K562 (cell line): ENCODE data around the gene RUFY2. TPM values are rescaled to one million over a fixed set of nuclear protein-coding genes. Genes with fewer than 3 reads are reported as not detected.

ENCODE experiments used
- ARID1B ChIP-seq: fragments of 450-650 bp; IDR thresholded peaks from 2 replicates; pipeline ENCODE4 v1.6.1; 2016; ENCODE audit warnings: antibody characterized with exemption, mild to moderate bottlenecking, inconsistent platforms
- ETV5 ChIP-seq: sonication (generic); formaldehyde crosslinking; IDR thresholded peaks from 2 replicates; pipeline ENCODE4 v1.4.0; 2020; ENCODE audit warnings: low read depth, mild to moderate bottlenecking, missing genetic modification reagents
- GTF2A2 ChIP-seq: IDR thresholded peaks from 2 replicates; pipeline ENCODE4 v1.6.1; 2016; ENCODE audit warnings: mild to moderate bottlenecking, missing genetic modification characterization, missing compliant biosample characterization
- PHF20 ChIP-seq: fragments of 450-650 bp; IDR thresholded peaks from 2 replicates; pipeline ENCODE4 v1.6.1; 2018; ENCODE audit not compliant: partially characterized antibody
- RB1 ChIP-seq: fragments of 450-650 bp; IDR thresholded peaks from 2 replicates; pipeline ENCODE4 v1.6.1; 2017; ENCODE audit warnings: low read depth, mild to moderate bottlenecking
- SMARCA5 ChIP-seq: fragments of 450-650 bp; IDR thresholded peaks from 2 replicates; pipeline ENCODE4 v1.6.1; 2016
- SNIP1 ChIP-seq: fragments of 450-650 bp; IDR thresholded peaks from 2 replicates; pipeline ENCODE4 v1.7.1; 2017; ENCODE audit warnings: low read depth, mild to moderate bottlenecking
- ZNF707 ChIP-seq: fragments of 250-450 bp; sonication (Bioruptor Pico); conservative IDR thresholded peaks from 2 replicates; pipeline ENCODE4 v1.8.0; 2022; ENCODE audit warnings: inconsistent platforms, mild to moderate bottlenecking, moderate library complexity
- ZSCAN32 ChIP-seq: fragments of 450-650 bp; formaldehyde crosslinking; IDR thresholded peaks from 2 replicates; pipeline ENCODE4 v1.4.0; 2020; ENCODE audit warnings: mild to moderate bottlenecking, moderate library complexity
- polyA plus RNA-seq, 8 experiments: library from polyadenylated mRNA; depleted of rRNA in 4 of 8; stranded (reverse) in 5 of 8; unstranded in 3 of 8; fragments of >200 nt; fragmentation: Nextera tagmentation in 2 of 8; fragmentation: Illumina TruSeq in 1 of 8; extraction: Ambion mirVana in 2 of 8; extraction: Trizol in 1 of 8; gene quantifications; 2 replicates each; pipeline versions ENCODE4 v1.2.1 to v1.2.3, GENCODE V29; 2011 to 2014; ENCODE audit warnings: inconsistent platforms in 1 of 8, missing spikeins in 1 of 8
- total RNA-seq, 7 experiments: library from RNA; depleted of rRNA in 6 of 7; stranded (reverse); fragments of >200 nt in 6 of 7; fragmentation: Illumina TruSeq in 2 of 7; extraction: Trizol in 2 of 7; gene quantifications; 2 replicates each; pipeline versions ENCODE4 v1.2.1 to v1.2.3, GENCODE V29; 2011 to 2021; ENCODE audit warnings: low replicate concordance in 1 of 7
- TF ChIP-seq, protein P1 (sequence below): sonication (generic); formaldehyde crosslinking; IDR thresholded peaks from 2 replicates; pipeline ENCODE4 v1.8.1; 2023; ENCODE audit warnings: mild to moderate bottlenecking, missing genetic modification reagents
- TF ChIP-seq, protein P2 (sequence below): fragments of 450-650 bp; formaldehyde crosslinking; IDR thresholded peaks from 2 replicates; pipeline ENCODE4 v1.4.0; 2020; ENCODE audit warnings: mild to moderate bottlenecking, moderate library complexity
- TF ChIP-seq, protein P3 (sequence below): fragments of 450-650 bp; IDR thresholded peaks from 2 replicates; pipeline ENCODE4 v1.6.1; 2016; ENCODE audit warnings: mild to moderate bottlenecking, moderate library complexity

RUFY2 gene
- total and polyA plus RNA-seq, 9 of the 15 experiments (the other 6 are each of a cell fraction or from before 2014, with no cell fraction given) = 3.7 to 20.1 (median 12.6) TPM

DNA sequence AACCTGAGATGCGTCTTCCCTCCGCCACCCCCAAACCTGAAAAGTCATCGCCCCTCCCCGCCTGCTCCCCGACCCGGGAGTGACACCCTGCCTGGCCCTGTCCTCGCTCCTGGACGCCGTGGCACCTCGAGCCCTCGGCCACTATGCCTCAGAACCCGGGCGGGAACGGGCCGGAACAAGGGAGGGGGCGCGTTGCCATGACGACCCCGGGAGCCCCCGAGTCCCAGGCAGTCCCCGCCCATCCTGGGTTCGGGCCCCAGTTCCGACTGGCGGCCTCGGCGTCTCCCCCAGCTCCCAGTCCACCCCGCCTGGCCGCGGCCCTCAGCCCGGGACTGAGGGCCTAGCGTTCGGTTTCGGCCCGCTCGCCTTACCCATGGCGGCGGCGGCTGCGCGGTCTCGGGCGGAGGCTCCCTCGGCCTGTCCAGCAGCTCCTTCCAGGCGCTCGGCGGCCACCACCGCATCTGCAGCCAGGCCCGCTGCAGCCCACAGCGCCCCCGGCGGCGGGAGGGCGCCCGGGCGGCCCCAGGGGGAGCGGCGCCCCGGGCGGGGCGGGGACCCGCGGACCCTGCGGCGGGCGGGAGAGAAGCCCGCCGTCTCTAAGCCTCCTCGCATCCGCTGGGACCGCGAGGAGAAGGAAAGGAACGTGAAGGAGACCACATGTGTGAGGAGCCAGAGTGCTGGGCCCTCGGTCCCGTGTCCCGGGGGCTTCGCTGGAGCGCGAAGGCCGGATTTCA, at the start of gene RUFY2 (continued):
- TF ChIP-seq ZSCAN32 (CRISPR knock-in tag) = no peak
- TF ChIP-seq, protein P1, sequence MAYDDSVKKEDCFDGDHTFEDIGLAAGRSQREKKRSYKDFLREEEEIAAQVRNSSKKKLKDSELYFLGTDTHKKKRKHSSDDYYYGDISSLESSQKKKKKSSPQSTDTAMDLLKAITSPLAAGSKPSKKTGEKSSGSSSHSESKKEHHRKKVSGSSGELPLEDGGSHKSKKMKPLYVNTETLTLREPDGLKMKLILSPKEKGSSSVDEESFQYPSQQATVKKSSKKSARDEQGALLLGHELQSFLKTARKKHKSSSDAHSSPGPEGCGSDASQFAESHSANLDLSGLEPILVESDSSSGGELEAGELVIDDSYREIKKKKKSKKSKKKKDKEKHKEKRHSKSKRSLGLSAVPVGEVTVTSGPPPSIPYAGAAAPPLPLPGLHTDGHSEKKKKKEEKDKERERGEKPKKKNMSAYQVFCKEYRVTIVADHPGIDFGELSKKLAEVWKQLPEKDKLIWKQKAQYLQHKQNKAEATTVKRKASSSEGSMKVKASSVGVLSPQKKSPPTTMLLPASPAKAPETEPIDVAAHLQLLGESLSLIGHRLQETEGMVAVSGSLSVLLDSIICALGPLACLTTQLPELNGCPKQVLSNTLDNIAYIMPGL (CRISPR knock-in tag) = peak; percentile 81
- TF ChIP-seq ARID1B = no peak
- TF ChIP-seq, protein P2, sequence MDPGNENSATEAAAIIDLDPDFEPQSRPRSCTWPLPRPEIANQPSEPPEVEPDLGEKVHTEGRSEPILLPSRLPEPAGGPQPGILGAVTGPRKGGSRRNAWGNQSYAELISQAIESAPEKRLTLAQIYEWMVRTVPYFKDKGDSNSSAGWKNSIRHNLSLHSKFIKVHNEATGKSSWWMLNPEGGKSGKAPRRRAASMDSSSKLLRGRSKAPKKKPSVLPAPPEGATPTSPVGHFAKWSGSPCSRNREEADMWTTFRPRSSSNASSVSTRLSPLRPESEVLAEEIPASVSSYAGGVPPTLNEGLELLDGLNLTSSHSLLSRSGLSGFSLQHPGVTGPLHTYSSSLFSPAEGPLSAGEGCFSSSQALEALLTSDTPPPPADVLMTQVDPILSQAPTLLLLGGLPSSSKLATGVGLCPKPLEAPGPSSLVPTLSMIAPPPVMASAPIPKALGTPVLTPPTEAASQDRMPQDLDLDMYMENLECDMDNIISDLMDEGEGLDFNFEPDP = no peak
- no peak for TF ChIP-seq ZNF707 (CRISPR knock-in tag)
- TF ChIP-seq, protein P3, sequence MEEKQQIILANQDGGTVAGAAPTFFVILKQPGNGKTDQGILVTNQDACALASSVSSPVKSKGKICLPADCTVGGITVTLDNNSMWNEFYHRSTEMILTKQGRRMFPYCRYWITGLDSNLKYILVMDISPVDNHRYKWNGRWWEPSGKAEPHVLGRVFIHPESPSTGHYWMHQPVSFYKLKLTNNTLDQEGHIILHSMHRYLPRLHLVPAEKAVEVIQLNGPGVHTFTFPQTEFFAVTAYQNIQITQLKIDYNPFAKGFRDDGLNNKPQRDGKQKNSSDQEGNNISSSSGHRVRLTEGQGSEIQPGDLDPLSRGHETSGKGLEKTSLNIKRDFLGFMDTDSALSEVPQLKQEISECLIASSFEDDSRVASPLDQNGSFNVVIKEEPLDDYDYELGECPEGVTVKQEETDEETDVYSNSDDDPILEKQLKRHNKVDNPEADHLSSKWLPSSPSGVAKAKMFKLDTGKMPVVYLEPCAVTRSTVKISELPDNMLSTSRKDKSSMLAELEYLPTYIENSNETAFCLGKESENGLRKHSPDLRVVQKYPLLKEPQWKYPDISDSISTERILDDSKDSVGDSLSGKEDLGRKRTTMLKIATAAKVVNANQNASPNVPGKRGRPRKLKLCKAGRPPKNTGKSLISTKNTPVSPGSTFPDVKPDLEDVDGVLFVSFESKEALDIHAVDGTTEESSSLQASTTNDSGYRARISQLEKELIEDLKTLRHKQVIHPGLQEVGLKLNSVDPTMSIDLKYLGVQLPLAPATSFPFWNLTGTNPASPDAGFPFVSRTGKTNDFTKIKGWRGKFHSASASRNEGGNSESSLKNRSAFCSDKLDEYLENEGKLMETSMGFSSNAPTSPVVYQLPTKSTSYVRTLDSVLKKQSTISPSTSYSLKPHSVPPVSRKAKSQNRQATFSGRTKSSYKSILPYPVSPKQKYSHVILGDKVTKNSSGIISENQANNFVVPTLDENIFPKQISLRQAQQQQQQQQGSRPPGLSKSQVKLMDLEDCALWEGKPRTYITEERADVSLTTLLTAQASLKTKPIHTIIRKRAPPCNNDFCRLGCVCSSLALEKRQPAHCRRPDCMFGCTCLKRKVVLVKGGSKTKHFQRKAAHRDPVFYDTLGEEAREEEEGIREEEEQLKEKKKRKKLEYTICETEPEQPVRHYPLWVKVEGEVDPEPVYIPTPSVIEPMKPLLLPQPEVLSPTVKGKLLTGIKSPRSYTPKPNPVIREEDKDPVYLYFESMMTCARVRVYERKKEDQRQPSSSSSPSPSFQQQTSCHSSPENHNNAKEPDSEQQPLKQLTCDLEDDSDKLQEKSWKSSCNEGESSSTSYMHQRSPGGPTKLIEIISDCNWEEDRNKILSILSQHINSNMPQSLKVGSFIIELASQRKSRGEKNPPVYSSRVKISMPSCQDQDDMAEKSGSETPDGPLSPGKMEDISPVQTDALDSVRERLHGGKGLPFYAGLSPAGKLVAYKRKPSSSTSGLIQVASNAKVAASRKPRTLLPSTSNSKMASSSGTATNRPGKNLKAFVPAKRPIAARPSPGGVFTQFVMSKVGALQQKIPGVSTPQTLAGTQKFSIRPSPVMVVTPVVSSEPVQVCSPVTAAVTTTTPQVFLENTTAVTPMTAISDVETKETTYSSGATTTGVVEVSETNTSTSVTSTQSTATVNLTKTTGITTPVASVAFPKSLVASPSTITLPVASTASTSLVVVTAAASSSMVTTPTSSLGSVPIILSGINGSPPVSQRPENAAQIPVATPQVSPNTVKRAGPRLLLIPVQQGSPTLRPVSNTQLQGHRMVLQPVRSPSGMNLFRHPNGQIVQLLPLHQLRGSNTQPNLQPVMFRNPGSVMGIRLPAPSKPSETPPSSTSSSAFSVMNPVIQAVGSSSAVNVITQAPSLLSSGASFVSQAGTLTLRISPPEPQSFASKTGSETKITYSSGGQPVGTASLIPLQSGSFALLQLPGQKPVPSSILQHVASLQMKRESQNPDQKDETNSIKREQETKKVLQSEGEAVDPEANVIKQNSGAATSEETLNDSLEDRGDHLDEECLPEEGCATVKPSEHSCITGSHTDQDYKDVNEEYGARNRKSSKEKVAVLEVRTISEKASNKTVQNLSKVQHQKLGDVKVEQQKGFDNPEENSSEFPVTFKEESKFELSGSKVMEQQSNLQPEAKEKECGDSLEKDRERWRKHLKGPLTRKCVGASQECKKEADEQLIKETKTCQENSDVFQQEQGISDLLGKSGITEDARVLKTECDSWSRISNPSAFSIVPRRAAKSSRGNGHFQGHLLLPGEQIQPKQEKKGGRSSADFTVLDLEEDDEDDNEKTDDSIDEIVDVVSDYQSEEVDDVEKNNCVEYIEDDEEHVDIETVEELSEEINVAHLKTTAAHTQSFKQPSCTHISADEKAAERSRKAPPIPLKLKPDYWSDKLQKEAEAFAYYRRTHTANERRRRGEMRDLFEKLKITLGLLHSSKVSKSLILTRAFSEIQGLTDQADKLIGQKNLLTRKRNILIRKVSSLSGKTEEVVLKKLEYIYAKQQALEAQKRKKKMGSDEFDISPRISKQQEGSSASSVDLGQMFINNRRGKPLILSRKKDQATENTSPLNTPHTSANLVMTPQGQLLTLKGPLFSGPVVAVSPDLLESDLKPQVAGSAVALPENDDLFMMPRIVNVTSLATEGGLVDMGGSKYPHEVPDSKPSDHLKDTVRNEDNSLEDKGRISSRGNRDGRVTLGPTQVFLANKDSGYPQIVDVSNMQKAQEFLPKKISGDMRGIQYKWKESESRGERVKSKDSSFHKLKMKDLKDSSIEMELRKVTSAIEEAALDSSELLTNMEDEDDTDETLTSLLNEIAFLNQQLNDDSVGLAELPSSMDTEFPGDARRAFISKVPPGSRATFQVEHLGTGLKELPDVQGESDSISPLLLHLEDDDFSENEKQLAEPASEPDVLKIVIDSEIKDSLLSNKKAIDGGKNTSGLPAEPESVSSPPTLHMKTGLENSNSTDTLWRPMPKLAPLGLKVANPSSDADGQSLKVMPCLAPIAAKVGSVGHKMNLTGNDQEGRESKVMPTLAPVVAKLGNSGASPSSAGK = peak; percentile 83
- no peak for TF ChIP-seq SNIP1
- no peak for TF ChIP-seq GTF2A2 (tag)
- TF ChIP-seq RB1 = peak; percentile 99
- peak; percentile 55; the same call in 1 of the 2 replicates for TF ChIP-seq ETV5
- TF ChIP-seq PHF20 = peak; percentile 81
- no peak for TF ChIP-seq SMARCA5
